SK-N-SH treated with all-trans-retinoic acid at 6 μM for 48 hours (cell line): Measurements from ENCODE around the gene R3HDM2.

Experiments used
- ATAC-seq: fragments of 200-7000 bp; cut with Tn5 transposase; 3 replicates; pipeline ENCODE4 v1.9.1; 2020; ENCODE audit warnings: mild to moderate bottlenecking, moderate library complexity
- ARNTL ChIP-seq: fragments of 450-650 bp; formaldehyde crosslinking; IDR thresholded peaks from 2 replicates; pipeline ENCODE4 v1.5.0; 2020; ENCODE audit warnings: low read depth, mild to moderate bottlenecking, moderate library complexity, borderline replicate concordance
- BACH2 ChIP-seq: fragments of 250-450 bp; sonication (Bioruptor Pico); IDR thresholded peaks from 2 replicates; pipeline ENCODE4 v1.9.0; 2021; ENCODE audit warnings: mild to moderate bottlenecking, borderline replicate concordance
- CREB5 ChIP-seq: fragments of 250-450 bp; sonication (Bioruptor Pico); IDR thresholded peaks from 2 replicates; pipeline ENCODE4 v1.5.1; 2020; ENCODE audit warnings: low read depth, mild to moderate bottlenecking, moderate library complexity
- ESRRG ChIP-seq: fragments of 250-450 bp; sonication (Bioruptor Pico); IDR thresholded peaks from 2 replicates; pipeline ENCODE4 v1.6.1; 2021; ENCODE audit warnings: mild to moderate bottlenecking
- GLIS3 ChIP-seq: fragments of 250-450 bp; sonication (Bioruptor Pico); IDR thresholded peaks from 2 replicates; pipeline ENCODE4 v1.5.0; 2020; ENCODE audit warnings: mild to moderate bottlenecking, moderate library complexity
- ISL1 ChIP-seq: fragments of 250-450 bp; sonication (Bioruptor Pico); IDR thresholded peaks from 2 replicates; pipeline ENCODE4 v2.1.2; 2022; ENCODE audit warnings: mild to moderate bottlenecking, moderate library complexity
- OSR1 ChIP-seq: fragments of 250-450 bp; sonication (Bioruptor Pico); IDR thresholded peaks from 2 replicates; pipeline ENCODE4 v1.8.0; 2022; ENCODE audit warnings: moderate library complexity, mild to moderate bottlenecking, inconsistent platforms
- PATZ1 ChIP-seq: fragments of 250-450 bp; sonication (Bioruptor Pico); IDR thresholded peaks from 2 replicates; pipeline ENCODE4 v1.8.0; 2020; ENCODE audit warnings: mild to moderate bottlenecking, moderate library complexity, borderline replicate concordance
- POU6F1 ChIP-seq: fragments of 250-450 bp; sonication (Bioruptor Pico); IDR thresholded peaks from 2 replicates; pipeline ENCODE4 v1.8.0; 2021; ENCODE audit warnings: low read depth, mild to moderate bottlenecking, moderate library complexity, borderline replicate concordance
- PPARA ChIP-seq: fragments of 250-450 bp; sonication (Bioruptor Pico); IDR thresholded peaks from 2 replicates; pipeline ENCODE4 v1.5.0; 2020; ENCODE audit warnings: mild to moderate bottlenecking, borderline replicate concordance
- RARB ChIP-seq: fragments of 250-450 bp; sonication (Bioruptor Pico); IDR thresholded peaks from 2 replicates; pipeline ENCODE4 v1.8.0; 2021; ENCODE audit warnings: mild to moderate bottlenecking, moderate library complexity
- SNAI2 ChIP-seq: fragments of 250-450 bp; sonication (Bioruptor Pico); IDR thresholded peaks from 2 replicates; pipeline ENCODE4 v1.5.0; 2020; ENCODE audit warnings: mild to moderate bottlenecking, moderate library complexity
- TCF4 ChIP-seq: fragments of 250-450 bp; sonication (Bioruptor Pico); IDR thresholded peaks from 2 replicates; pipeline ENCODE4 v1.8.0; 2021; ENCODE audit warnings: mild to moderate bottlenecking, moderate library complexity, borderline replicate concordance
- TOX ChIP-seq: fragments of 250-450 bp; sonication (Bioruptor Pico); IDR thresholded peaks from 2 replicates; pipeline ENCODE4 v1.8.0; 2021; ENCODE audit warnings: mild to moderate bottlenecking, moderate library complexity, borderline replicate concordance
- TSHZ2 ChIP-seq: fragments of 250-450 bp; sonication (Bioruptor Pico); IDR thresholded peaks from 2 replicates; pipeline ENCODE4 v1.5.0; 2020; ENCODE audit warnings: mild to moderate bottlenecking, moderate library complexity
- ZC3H10 ChIP-seq: fragments of 250-450 bp; sonication (Bioruptor Pico); IDR thresholded peaks from 2 replicates; pipeline ENCODE4 v1.5.1; 2021; ENCODE audit warnings: mild to moderate bottlenecking, moderate library complexity
- ZFP3 ChIP-seq: fragments of 250-450 bp; sonication (Bioruptor Pico); IDR thresholded peaks from 2 replicates; pipeline ENCODE4 v1.5.0; 2020; ENCODE audit warnings: mild to moderate bottlenecking, moderate library complexity
- ZFP30 ChIP-seq: fragments of 450-650 bp; formaldehyde crosslinking; IDR thresholded peaks from 2 replicates; pipeline ENCODE4 v1.5.0; 2022; ENCODE audit warnings: mild to moderate bottlenecking, moderate library complexity
- ZNF565 ChIP-seq: fragments of 450-650 bp; formaldehyde crosslinking; conservative IDR thresholded peaks from 2 replicates; pipeline ENCODE4 v1.5.0; 2020; ENCODE audit warnings: low read depth, mild to moderate bottlenecking, moderate library complexity
- ZNF70 ChIP-seq: fragments of 450-650 bp; formaldehyde crosslinking; IDR thresholded peaks from 2 replicates; pipeline ENCODE4 v1.5.0; 2020; ENCODE audit warnings: mild to moderate bottlenecking, moderate library complexity
- ZNF8 ChIP-seq: fragments of 450-650 bp; formaldehyde crosslinking; IDR thresholded peaks from 2 replicates; pipeline ENCODE4 v1.5.0; 2020; ENCODE audit warnings: mild to moderate bottlenecking, moderate library complexity

R3HDM2 gene

GRCh38 chr12:57210461-57210860 lies 220.4 kb downstream of the R3HDM2 start (continued):
- TF ChIP-seq TSHZ2 (CRISPR knock-in tag) (no peak), ISL1 (CRISPR knock-in tag) (no peak), PPARA (CRISPR knock-in tag) (no peak), OSR1 (no peak)

GRCh38 chr12:57209916-57210315 lies 220.9 kb downstream of the R3HDM2 start:
- no peak for ATAC-seq
- no peak for TF ChIP-seq POU6F1
- no peak for TF ChIP-seq TOX (CRISPR knock-in tag)
- TF ChIP-seq ARNTL = no peak
- no peak for TF ChIP-seq CREB5 (CRISPR knock-in tag)
- TF ChIP-seq ESRRG = no peak
- no peak for TF ChIP-seq ZFP3 (CRISPR knock-in tag)
- TF ChIP-seq TSHZ2 (CRISPR knock-in tag) = no peak
- no peak for TF ChIP-seq GLIS3 (CRISPR knock-in tag)
- TF ChIP-seq ZNF565 (CRISPR knock-in tag) = no peak
- TF ChIP-seq PPARA (CRISPR knock-in tag) = no peak
- TF ChIP-seq BACH2 (CRISPR knock-in tag) = no peak
- no peak for TF ChIP-seq ISL1 (CRISPR knock-in tag)
- TF ChIP-seq ZC3H10 (CRISPR knock-in tag) = no peak
- TF ChIP-seq ZNF8 (CRISPR knock-in tag) = no peak
- TF ChIP-seq RARB (CRISPR knock-in tag) = no peak

GRCh38 chr12:57208631-57209282 lies 222.1 kb downstream of the R3HDM2 start:
- ATAC-seq = no peak
- TF ChIP-seq ZFP3 (CRISPR knock-in tag) = no peak
- no peak for TF ChIP-seq ZNF70 (CRISPR knock-in tag)
- TF ChIP-seq TCF4 (CRISPR knock-in tag) = no peak
- TF ChIP-seq SNAI2 (CRISPR knock-in tag) = no peak
- TF ChIP-seq OSR1 = no peak
- TF ChIP-seq POU6F1 = no peak
- no peak for TF ChIP-seq TOX (CRISPR knock-in tag)
- no peak for TF ChIP-seq ZFP30
- TF ChIP-seq TSHZ2 (CRISPR knock-in tag) = no peak
- TF ChIP-seq ESRRG = no peak
- no peak for TF ChIP-seq ISL1 (CRISPR knock-in tag)
- no peak for TF ChIP-seq PPARA (CRISPR knock-in tag)
- no peak for TF ChIP-seq RARB (CRISPR knock-in tag)
- no peak for TF ChIP-seq PATZ1 (CRISPR knock-in tag)
- no peak for TF ChIP-seq GLIS3 (CRISPR knock-in tag)
- TF ChIP-seq BACH2 (CRISPR knock-in tag) = no peak
- TF ChIP-seq, all 23 proteins: peak for 0
